Measurements from ENCODE around the gene LZIC.
"Not testable (repeated sequence)": the region's sequence is repeated elsewhere in the genome, so short reads cannot be mapped to it uniquely, and the experiment has no call there.

The LZIC gene

GRCh38 chr1:9942399-9942938, 722 bp downstream of the LZIC start:
- Histone ChIP-seq H3K27me3 (ENCODE audit: control insufficient read depth in 2 of 2, insufficient read depth in 2 of 2, low read length in 2 of 2) (no peaks in the 10 kb centered on the region), H3K27ac (ENCODE audit: low read depth in 2 of 2, low read length in 2 of 2) (peak overlapping the region; percentile 91 to 97), H3K36me3 (ENCODE audit: control insufficient read depth in 2 of 2, insufficient read depth in 2 of 2, low read length in 2 of 2) (peaks cover under 1 to 9% of the 10 kb centered on the region in 2 donors), H3K4me1 (ENCODE audit: control insufficient read depth in 2 of 2, insufficient read depth in 2 of 2, low read length in 2 of 2) (peaks cover 6 to 9% of the 10 kb centered on the region in 2 donors), H3K9me3 (ENCODE audit: control insufficient read depth in 2 of 2, low read length in 2 of 2) (no peaks in the 10 kb centered on the region), H3K9ac (ENCODE audit: low read depth in 1 of 2, low read length in 2 of 2) (peak overlapping the region; percentile 80 to 96), H3K4me3 (ENCODE audit: low read length in 2 of 2) (peak overlapping the region; percentile 73 to 97)

GRCh38 chr1:9929431-9930385, 13.5 kb downstream of the LZIC start:
- Histone ChIP-seq H3K27ac (ENCODE audit: low read depth in 2 of 2, low read length in 2 of 2) (no peak overlapping the region), H3K4me3 (ENCODE audit: low read length in 2 of 2) (no peak overlapping the region), H3K27me3 (ENCODE audit: control insufficient read depth in 2 of 2, insufficient read depth in 2 of 2, low read length in 2 of 2) (no peaks in the 10 kb centered on the region), H3K9me3 (ENCODE audit: control insufficient read depth in 2 of 2, low read length in 2 of 2) (no peaks in the 10 kb centered on the region), H3K36me3 (ENCODE audit: control insufficient read depth in 2 of 2, insufficient read depth in 2 of 2, low read length in 2 of 2) (peaks cover 7 to 22% of the 10 kb centered on the region in 2 donors), H3K9ac (ENCODE audit: low read depth in 1 of 2, low read length in 2 of 2) (no peak overlapping the region), H3K4me1 (ENCODE audit: control insufficient read depth in 2 of 2, insufficient read depth in 2 of 2, low read length in 2 of 2) (no peaks in the 10 kb centered on the region)

DNA sequence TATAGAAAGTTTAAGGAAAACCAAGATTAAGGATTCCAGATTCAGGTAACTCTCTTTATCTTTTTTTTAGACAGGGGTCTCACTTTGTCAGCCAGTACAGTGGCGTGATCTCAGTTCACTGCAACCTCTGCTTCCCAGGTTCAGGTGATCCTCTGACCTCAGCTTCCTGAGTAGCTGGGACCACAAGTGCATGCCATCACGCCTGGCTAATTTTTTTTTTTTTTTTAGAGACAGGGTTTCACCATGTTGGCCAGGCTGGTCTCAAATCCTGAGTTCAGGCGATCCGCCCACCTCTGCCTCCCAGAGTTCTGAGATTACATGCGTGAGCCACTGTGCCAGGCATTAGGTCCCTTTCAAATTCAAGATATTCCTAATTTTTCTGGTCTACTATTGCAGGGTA, 15.9 kb downstream of the LZIC start:
- no peaks in the 10 kb centered on the region for H3K4me1 ChIP-seq (ENCODE audit: control insufficient read depth in 2 of 2, insufficient read depth in 2 of 2, low read length in 2 of 2)
- no peak overlapping the region for H3K9ac ChIP-seq (ENCODE audit: low read depth in 1 of 2, low read length in 2 of 2)
- no peaks in the 10 kb centered on the region for H3K9me3 ChIP-seq (ENCODE audit: control insufficient read depth in 2 of 2, low read length in 2 of 2)
- no peak overlapping the region for H3K27ac ChIP-seq (ENCODE audit: low read depth in 2 of 2, low read length in 2 of 2)
- no peak overlapping the region for H3K4me3 ChIP-seq (ENCODE audit: low read length in 2 of 2)
- peaks cover 7 to 14% of the 10 kb centered on the region in 2 donors for H3K36me3 ChIP-seq (ENCODE audit: control insufficient read depth in 2 of 2, insufficient read depth in 2 of 2, low read length in 2 of 2)
- no peaks in the 10 kb centered on the region for H3K27me3 ChIP-seq (ENCODE audit: control insufficient read depth in 2 of 2, insufficient read depth in 2 of 2, low read length in 2 of 2)

GRCh38 chr1:9922342-9922741, 20.8 kb downstream of the LZIC start:
- no peak overlapping the region for H3K9ac ChIP-seq (ENCODE audit: low read depth in 1 of 2, low read length in 2 of 2)
- H3K9me3 ChIP-seq (ENCODE audit: control insufficient read depth in 2 of 2, low read length in 2 of 2), result no peaks in the 10 kb centered on the region
- H3K4me1 ChIP-seq (ENCODE audit: control insufficient read depth in 2 of 2, insufficient read depth in 2 of 2, low read length in 2 of 2), result no peaks in the 10 kb centered on the region
- no peaks in the 10 kb centered on the region for H3K36me3 ChIP-seq (ENCODE audit: control insufficient read depth in 2 of 2, insufficient read depth in 2 of 2, low read length in 2 of 2)
- no peak overlapping the region for H3K4me3 ChIP-seq (ENCODE audit: low read length in 2 of 2)
- no peak overlapping the region for H3K27ac ChIP-seq (ENCODE audit: low read depth in 2 of 2, low read length in 2 of 2)
- H3K27me3 ChIP-seq (ENCODE audit: control insufficient read depth in 2 of 2, insufficient read depth in 2 of 2, low read length in 2 of 2), result no peaks in the 10 kb centered on the region

DNA sequence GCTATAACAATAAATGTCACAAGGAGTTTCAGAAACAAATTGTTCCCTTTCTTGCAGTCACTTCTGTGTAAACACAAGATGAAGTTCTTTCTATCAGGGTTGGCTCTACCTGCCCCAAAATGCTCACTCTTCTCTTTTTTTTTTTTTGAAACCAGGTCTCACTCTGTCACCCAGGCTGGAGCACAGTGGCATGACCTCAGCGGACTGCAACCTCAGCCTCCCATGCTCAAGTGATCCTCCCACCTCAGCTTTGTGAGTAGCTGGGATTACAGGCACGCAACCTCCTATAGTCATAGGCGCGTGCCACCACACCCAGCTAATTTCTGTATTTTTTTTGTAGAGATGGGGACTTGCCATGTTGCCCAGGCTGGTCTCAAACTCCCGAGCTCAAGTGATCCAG, 22.6 kb downstream of the LZIC start:
- no peaks in the 10 kb centered on the region for H3K4me1 ChIP-seq (ENCODE audit: control insufficient read depth in 2 of 2, insufficient read depth in 2 of 2, low read length in 2 of 2)
- no peak overlapping the region for H3K4me3 ChIP-seq (ENCODE audit: low read length in 2 of 2)
- no peaks in the 10 kb centered on the region for H3K36me3 ChIP-seq (ENCODE audit: control insufficient read depth in 2 of 2, insufficient read depth in 2 of 2, low read length in 2 of 2)
- H3K27ac ChIP-seq (ENCODE audit: low read depth in 2 of 2, low read length in 2 of 2), result no peak overlapping the region
- no peaks in the 10 kb centered on the region for H3K9me3 ChIP-seq (ENCODE audit: control insufficient read depth in 2 of 2, low read length in 2 of 2)
- H3K9ac ChIP-seq (ENCODE audit: low read depth in 1 of 2, low read length in 2 of 2), result no peak overlapping the region
- H3K27me3 ChIP-seq (ENCODE audit: control insufficient read depth in 2 of 2, insufficient read depth in 2 of 2, low read length in 2 of 2), result no peaks in the 10 kb centered on the region

- Histone ChIP-seq H3K36me3 (ENCODE audit: control insufficient read depth in 2 of 2, insufficient read depth in 2 of 2, low read length in 2 of 2) (no peaks in the 10 kb centered on the region), H3K9me3 (ENCODE audit: control insufficient read depth in 2 of 2, low read length in 2 of 2) (no peaks in the 10 kb centered on the region), H3K27ac (ENCODE audit: low read depth in 2 of 2, low read length in 2 of 2) (no peak overlapping the region)
Measured at GRCh38 chr1:9917901-9918300, 25.3 kb downstream of the LZIC start.

DNA sequence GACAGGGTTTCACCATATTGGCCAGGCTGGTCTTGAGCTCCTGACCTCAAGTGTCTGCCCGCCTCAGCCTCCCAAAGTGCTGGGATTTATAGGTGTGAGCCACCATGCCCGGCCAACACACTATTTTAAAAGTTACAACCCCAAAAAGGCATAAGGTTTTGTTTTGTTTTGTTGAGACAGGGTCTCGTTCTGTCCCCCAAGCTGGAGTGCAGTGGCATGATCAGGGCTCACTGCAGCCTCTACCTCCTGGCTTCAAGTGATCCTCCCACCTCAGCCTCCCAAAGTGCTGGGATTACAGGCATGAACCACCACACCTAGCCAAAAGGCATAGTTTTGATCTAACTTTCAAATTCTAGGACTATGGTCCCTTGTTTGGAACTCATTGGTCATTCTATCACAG, 25.7 kb downstream of the LZIC start:
- H3K4me1 ChIP-seq (ENCODE audit: control insufficient read depth in 2 of 2, insufficient read depth in 2 of 2, low read length in 2 of 2); H3K27me3 ChIP-seq (ENCODE audit: control insufficient read depth in 2 of 2, insufficient read depth in 2 of 2, low read length in 2 of 2); H3K36me3 ChIP-seq (ENCODE audit: control insufficient read depth in 2 of 2, insufficient read depth in 2 of 2, low read length in 2 of 2); H3K4me3 ChIP-seq (ENCODE audit: low read length in 2 of 2); H3K9me3 ChIP-seq (ENCODE audit: control insufficient read depth in 2 of 2, low read length in 2 of 2); H3K9ac ChIP-seq (ENCODE audit: low read depth in 1 of 2, low read length in 2 of 2); H3K27ac ChIP-seq (ENCODE audit: low read depth in 2 of 2, low read length in 2 of 2): not testable (repeated sequence)

More at GRCh38 chr1:9917901-9918300, 25.3 kb downstream of the LZIC start:
- Histone ChIP-seq H3K4me1 (ENCODE audit: control insufficient read depth in 2 of 2, insufficient read depth in 2 of 2, low read length in 2 of 2) (no peaks in the 10 kb centered on the region), H3K4me3 (ENCODE audit: low read length in 2 of 2) (no peak overlapping the region), H3K27me3 (ENCODE audit: control insufficient read depth in 2 of 2, insufficient read depth in 2 of 2, low read length in 2 of 2) (no peaks in the 10 kb centered on the region), H3K9ac (ENCODE audit: low read depth in 1 of 2, low read length in 2 of 2) (no peak overlapping the region)

DNA sequence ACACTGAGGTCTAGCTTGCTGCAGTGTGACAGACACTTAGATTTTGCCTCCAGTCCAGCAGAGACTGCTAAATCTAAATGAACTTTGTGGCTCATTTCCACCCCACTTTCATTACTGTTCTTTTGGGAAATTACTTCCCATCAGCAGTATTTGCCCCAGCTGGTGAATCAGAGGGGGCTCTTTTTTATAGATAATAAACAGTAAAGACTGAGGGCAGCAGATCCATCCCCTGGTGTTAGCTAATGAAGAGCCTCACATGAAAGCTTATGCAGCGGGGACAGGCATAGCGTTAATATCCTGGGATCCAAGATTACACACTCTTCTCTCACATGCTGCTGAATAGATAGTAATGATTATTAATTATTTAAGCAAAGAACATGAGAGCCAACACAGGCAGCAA, 26.7 kb downstream of the LZIC start:
- H3K4me1 ChIP-seq (ENCODE audit: control insufficient read depth in 2 of 2, insufficient read depth in 2 of 2, low read length in 2 of 2), result peaks cover 6 to 9% of the 10 kb centered on the region in 2 donors
- no peaks in the 10 kb centered on the region for H3K27me3 ChIP-seq (ENCODE audit: control insufficient read depth in 2 of 2, insufficient read depth in 2 of 2, low read length in 2 of 2)
- no peak overlapping the region for H3K9ac ChIP-seq (ENCODE audit: low read depth in 1 of 2, low read length in 2 of 2)
- H3K9me3 ChIP-seq (ENCODE audit: control insufficient read depth in 2 of 2, low read length in 2 of 2), result no peaks in the 10 kb centered on the region
- H3K36me3 ChIP-seq (ENCODE audit: control insufficient read depth in 2 of 2, insufficient read depth in 2 of 2, low read length in 2 of 2), result no peaks in the 10 kb centered on the region
- H3K27ac ChIP-seq (ENCODE audit: low read depth in 2 of 2, low read length in 2 of 2), result no peak overlapping the region
- H3K4me3 ChIP-seq (ENCODE audit: low read length in 2 of 2), result no peak overlapping the region

DNA sequence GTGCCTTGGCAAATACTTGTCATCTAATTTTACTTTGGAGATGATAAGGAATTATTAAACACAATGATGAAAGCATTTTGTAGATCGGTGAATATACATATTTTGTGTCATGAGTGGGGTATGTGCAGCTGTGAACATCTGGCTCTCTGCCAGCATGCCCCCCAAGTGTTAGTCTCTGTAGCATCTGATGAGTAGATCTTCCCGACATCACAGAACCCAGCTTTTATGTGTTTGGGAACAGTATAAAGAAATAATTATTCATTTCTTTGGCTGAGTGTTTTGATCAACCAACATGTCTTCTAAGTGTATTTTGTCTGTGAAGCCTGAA, 28.6 kb downstream of the LZIC start:
- Histone ChIP-seq H3K36me3 (ENCODE audit: control insufficient read depth in 2 of 2, insufficient read depth in 2 of 2, low read length in 2 of 2) (no peaks in the 10 kb centered on the region), H3K9ac (ENCODE audit: low read depth in 1 of 2, low read length in 2 of 2) (no peak overlapping the region), H3K9me3 (ENCODE audit: control insufficient read depth in 2 of 2, low read length in 2 of 2) (no peaks in the 10 kb centered on the region), H3K4me1 (ENCODE audit: control insufficient read depth in 2 of 2, insufficient read depth in 2 of 2, low read length in 2 of 2) (peaks cover 12 to 17% of the 10 kb centered on the region in 2 donors), H3K27ac (ENCODE audit: low read depth in 2 of 2, low read length in 2 of 2) (no peak overlapping the region), H3K4me3 (ENCODE audit: low read length in 2 of 2) (no peak overlapping the region), H3K27me3 (ENCODE audit: control insufficient read depth in 2 of 2, insufficient read depth in 2 of 2, low read length in 2 of 2) (no peaks in the 10 kb centered on the region)

- no peaks in the 10 kb centered on the region for H3K27me3 ChIP-seq (ENCODE audit: control insufficient read depth in 2 of 2, insufficient read depth in 2 of 2, low read length in 2 of 2)
- peaks cover 21 to 26% of the 10 kb centered on the region in 2 donors for H3K4me1 ChIP-seq (ENCODE audit: control insufficient read depth in 2 of 2, insufficient read depth in 2 of 2, low read length in 2 of 2)
- no peak overlapping the region for H3K4me3 ChIP-seq (ENCODE audit: low read length in 2 of 2)
- no peak overlapping the region for H3K9ac ChIP-seq (ENCODE audit: low read depth in 1 of 2, low read length in 2 of 2)
- H3K27ac ChIP-seq (ENCODE audit: low read depth in 2 of 2, low read length in 2 of 2), result peak overlapping the region; percentile 33 to 43
- no peaks in the 10 kb centered on the region for H3K36me3 ChIP-seq (ENCODE audit: control insufficient read depth in 2 of 2, insufficient read depth in 2 of 2, low read length in 2 of 2)
- no peaks in the 10 kb centered on the region for H3K9me3 ChIP-seq (ENCODE audit: control insufficient read depth in 2 of 2, low read length in 2 of 2)
Measured at GRCh38 chr1:9912264-9912936, 30.8 kb downstream of the LZIC start.
